Activated CD4-positive, CD25-positive, alpha-beta regulatory T cell treated with anti-CD3 and anti-CD28 coated beads, Interleukin-2, amount 50 U/mL, for 16 hours (primary cell): ENCODE measurements around the gene PRODH.
"Not testable (repeated sequence)": the region's sequence is repeated elsewhere in the genome, so short reads cannot be mapped to it uniquely, and the experiment has no call there.

Experiments used
- DNase-seq: peaks from one replicate; pipeline ENCODE4 v3.0.0-alpha.2; 2020; ENCODE audit warnings: low read depth, low spot score

The PRODH gene

DNA sequence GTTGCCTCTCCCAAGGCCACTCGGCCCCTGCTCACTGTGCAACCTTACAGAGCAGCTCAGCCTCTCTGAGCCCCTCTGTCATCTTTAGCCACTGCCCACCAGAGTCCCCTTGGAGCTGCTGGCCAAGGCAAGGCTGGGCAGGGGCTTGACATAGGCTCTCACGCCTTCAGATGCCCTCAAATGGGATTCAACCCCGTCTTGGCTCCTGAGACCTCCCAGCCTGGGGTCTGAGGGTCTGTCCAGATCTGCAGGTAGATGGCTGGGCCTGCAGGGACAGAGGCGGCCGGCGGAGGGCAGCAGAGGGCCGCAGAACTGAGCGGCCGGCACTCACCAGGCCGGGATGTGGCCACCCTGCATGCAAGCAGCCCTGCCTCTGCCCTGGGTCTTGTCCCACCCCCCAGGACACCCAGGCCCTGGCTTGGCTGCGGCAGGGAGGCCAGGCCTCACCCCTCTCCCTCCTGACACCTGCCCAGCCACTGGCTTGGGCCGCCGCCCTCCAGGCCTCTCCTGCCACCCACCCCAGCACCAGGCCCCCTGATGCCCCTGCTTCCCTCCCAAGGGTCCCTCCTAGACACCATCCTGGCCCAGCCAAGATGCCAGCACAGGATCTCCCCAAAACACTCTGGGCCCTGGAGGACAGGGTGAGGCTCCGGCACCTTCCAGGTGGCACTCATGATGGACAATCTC, 18.4 kb upstream of the PRODH start:
- not testable (repeated sequence) for DNase-seq

DNA sequence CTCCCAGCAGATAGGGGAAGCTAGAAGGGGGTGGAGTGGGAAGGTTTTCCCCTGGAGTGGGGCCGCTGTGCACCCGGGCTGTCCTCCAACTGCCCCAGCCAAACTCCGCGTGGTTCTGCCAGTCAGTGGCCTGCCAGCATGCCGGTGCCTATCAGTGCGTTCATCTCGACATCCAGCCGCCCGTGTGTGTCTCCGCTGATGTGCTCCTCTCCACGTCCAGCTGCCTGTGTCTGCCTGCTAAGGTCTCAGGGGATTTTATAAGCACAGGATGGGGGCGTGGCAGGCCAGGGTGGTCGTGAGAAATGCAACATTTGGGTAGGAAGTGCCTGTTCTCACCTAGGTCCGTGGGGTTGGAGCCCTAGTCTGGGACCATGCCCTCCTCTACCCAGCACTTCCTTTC, 17.0 kb upstream of the PRODH start:
- not testable (repeated sequence) for DNase-seq

GRCh38 chr22:18952022-18952421, 15.9 kb upstream of the PRODH start:
- DNase-seq, result no peak

- no peak for DNase-seq
These were observed 14.0 kb upstream of the PRODH start for GRCh38 chr22:18950141-18950540.

- DNase-seq, result no peak
These were observed 11.8 kb upstream of the PRODH start for GRCh38 chr22:18947905-18948304.

GRCh38 chr22:18947105-18947504, 11.0 kb upstream of the PRODH start:
- not testable (repeated sequence) for DNase-seq

- not testable (repeated sequence) for DNase-seq
These were observed 2.6 kb upstream of the PRODH start for GRCh38 chr22:18938691-18939090.

GRCh38 chr22:18934688-18935087, 1.4 kb downstream of the PRODH start:
- DNase-seq, result not testable (repeated sequence)

DNA sequence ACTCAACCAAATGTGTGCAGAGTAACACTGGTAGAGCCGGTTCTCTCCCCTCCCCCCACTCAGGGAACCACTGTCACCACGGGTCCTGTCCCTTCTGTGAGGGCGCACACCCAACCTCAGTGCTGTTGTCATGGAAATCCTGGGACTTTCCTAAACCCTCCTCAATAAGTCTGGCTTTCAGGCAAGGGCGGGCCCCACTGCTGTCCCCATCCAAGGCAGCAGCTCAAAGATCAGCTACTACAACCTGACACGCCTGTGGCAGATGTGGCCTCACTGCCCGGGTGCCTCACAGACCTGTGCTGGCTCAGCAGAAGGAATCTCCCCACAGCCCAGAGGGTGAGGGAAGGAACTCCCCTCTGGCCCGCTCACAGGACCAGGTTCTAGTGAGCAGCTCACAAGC, 2.2 kb downstream of the PRODH start:
- no peak for DNase-seq

DNA sequence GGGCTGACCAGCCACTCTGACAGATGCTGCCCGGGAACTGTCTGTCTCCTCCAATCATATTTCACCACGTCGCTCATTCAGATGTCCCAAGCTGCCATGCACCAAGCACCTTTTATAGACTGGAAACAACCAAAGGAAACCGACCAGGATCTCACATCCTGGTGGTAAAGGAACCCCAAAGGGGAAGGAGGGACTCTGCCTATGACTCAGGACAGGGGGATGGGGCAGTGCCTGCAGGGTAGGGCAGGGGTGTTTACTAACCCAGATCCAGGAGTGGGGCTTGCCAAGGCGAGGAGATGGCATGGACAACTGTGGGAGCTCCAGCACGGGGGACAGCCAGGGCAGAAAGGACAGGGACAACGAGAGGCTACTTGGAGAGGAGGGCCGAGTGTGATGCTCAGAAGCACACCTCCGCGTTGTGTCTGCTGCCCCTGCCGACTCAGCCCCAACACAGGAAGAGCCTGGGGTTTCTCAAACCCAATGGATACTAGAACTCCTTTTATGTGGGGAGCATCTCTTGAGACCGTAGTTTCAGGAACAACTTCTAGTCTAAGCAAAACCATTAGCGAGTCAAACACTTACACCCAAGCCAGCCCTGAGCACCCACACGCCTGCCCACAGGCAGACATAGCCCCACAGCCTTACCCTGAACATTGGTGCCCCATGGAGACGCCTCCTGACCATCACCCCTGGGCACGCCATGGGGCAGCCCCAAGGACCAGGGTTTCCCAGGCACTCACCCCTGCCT, 4.0 kb downstream of the PRODH start:
- no peak for DNase-seq

- no peak for DNase-seq
These were observed 6.6 kb downstream of the PRODH start for GRCh38 chr22:18929459-18929858.

GRCh38 chr22:18927573-18927972, 8.5 kb downstream of the PRODH start:
- no peak for DNase-seq

DNA sequence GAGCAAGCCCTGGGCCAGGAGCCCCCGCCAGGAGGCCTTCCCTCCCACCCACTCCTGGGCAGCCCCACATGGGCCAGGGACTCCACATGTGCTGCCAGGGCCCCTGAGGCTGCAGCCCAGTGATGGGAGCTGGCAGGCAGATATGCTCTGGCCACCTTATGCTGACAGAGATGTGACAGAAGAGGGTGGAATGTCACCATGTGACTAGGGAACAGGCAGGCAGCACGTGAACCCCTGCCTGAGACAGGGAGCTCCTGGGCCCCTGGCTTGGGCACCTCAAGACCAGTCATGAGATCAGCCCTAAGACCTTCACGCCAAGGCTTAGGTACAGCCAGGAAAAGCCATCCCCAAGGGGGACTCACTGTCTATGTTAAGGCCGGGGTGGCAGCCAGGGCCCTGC, 9.1 kb downstream of the PRODH start:
- no peak for DNase-seq

DNA sequence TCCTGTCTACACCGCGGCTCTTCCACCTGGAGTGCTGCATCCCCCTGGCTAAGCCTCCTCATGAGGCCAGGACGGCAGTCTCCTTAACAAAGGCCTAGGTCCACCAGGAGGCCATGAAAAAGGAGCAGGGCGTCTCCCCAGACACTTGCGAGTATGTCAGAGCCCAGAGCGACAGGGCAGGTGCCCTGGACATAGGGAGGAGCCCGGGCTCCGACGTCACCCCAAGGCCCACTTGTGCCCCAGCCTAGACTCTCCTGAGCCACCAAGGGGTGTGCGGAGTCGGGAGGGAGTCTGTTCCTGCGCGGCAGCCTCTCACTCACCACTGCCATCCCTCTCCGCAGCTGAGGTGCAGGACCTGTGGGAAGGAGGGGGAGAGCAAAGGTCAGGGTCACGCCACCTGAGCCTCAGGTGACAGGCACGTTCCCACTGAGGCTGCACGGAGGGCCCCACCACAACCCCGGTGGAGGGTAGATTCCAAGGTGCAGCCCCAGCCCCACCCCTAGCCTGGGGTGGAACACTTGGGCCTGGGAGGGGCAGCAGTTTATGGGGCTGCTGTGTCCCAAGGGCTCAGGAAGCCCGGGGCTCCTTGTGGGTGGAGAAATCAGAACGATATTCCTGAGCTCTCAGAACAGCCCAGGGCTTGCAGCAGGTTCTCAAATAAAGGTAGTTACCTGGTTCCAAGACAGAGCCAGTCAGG, 10.6 kb downstream of the PRODH start:
- DNase-seq, result no peak

DNA sequence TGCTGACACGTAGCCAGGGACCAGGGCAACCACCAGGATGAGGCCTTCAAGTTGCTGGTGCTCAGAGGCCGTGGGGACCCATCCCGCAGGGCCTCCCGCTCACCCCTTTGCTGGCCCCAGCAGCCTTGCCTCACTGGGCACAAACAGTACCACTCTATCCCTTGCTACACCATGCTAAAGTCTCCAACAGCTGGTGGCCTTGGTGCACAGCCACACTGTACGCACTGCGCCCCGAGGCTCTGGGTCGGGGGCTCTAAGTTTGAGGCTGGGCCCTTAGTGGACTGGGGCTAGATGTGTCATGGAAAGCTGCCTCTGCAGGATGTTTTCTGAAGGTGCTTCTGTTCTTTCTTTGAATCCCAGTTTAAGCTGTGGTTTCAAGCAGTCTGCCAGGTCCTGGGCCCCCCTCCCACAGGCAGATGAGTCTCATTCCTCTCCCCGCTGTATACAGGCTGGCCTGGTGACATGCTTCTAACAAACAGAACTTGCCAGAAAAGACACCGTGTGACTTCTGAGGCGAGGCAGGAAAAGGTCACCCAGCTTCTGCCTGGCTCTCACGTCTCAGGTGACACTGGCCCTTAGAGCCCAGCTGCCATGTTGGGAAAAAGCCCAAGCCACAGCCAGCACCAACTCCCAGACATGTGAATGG, 15.7 kb downstream of the PRODH start:
- DNase-seq, result not testable (repeated sequence)

GRCh38 chr22:18917818-18918217, 18.3 kb downstream of the PRODH start:
- not testable (repeated sequence) for DNase-seq

DNA sequence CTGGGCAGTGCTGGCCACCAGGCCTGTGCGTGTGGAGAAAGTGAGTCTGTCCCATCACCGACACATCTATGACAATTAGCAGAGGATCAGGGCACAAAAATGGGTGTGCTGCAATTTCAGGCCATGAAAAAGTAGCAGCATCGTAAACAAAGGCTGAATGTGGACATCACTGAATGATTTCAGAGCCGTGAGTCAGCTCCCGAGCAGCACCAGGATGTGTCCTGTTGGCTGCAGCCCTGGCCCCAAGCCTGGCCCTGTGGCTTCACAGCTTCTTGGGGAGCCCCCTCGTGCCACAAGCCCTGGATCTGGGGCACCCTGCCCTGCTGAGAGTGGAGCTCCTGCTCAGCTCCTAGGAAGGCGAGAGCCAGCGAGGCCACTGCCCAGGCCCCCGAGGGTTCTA, 20.5 kb downstream of the PRODH start:
- not testable (repeated sequence) for DNase-seq

DNA sequence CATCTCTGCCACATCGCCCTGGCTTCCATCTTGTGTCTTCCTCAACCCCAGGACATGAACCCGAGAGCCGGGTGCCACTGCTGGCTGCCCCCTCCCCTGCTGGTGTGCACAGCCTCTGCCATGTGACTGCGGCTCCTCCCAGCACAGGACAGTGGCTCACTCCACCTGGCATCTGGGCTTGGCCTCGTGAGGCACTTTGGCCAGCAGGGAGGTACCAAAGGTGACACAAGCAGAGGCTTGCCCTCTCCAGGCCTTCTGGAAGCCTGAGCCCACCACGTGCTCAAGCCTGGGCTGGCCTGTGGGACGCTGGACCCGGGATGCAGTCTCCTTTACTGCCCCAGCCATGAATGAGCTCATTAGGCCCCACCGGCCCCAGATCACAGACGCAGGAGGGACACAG, 21.5 kb downstream of the PRODH start:
- not testable (repeated sequence) for DNase-seq

- DNase-seq, result not testable (repeated sequence)
These were observed 23.7 kb downstream of the PRODH start for GRCh38 chr22:18912264-18912946.

- not testable (repeated sequence) for DNase-seq
These were observed 24.6 kb downstream of the PRODH start for GRCh38 chr22:18911535-18911934.

DNA sequence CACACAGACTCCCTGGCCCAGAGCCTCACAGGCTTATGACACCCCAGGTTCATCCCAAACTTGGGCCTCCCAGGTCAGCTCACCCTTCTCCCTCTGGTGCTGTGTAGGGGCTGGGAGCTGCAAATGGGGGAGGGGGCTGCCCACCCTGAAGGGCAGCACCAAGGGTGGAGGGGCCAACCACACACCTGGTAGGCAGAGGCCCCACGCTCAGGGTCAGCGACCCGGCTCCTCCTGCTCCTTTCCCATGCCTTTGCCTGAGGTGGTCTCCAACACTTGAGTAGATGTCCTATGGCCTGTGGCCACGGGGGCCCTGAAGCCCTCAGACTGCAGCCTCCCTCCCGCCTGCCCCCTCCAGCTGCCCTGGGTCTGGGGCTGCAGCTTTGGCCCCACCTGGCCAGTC, 26.5 kb downstream of the PRODH start:
- DNase-seq, result no peak
